Naive thymus-derived CD4-positive, alpha-beta T cell (primary cell): ENCODE results near the gene POTEH. TPM values are rescaled to one million over a fixed set of nuclear protein-coding genes. Genes with fewer than 3 reads are reported as not detected.
"Not testable (repeated sequence)": the region's sequence is repeated elsewhere in the genome, so short reads cannot be mapped to it uniquely, and the experiment has no call there.

Experiments
- ATAC-seq: fragments of 150-1000 bp; cut with Tn5 transposase; 2 replicates; pipeline ENCODE4 v1.10.0; 2021; ENCODE audit warnings: mild to moderate bottlenecking, moderate library complexity
- CTCF ChIA-PET: fragments of 350-600 bp; sonication (Branson Sonifier 250); formaldehyde crosslinking; loops from one replicate; lab custom pipeline; 2021; ENCODE audit warnings: antibody characterized with exemption; lab: Charles Lee
- POLR2A ChIA-PET: fragments of 350-600 bp; sonication (Branson Sonifier 250); formaldehyde crosslinking; loops from one replicate; lab custom pipeline; 2021; ENCODE audit warnings: antibody characterized with exemption, inconsistent platforms; lab: Charles Lee
- DNase-seq, 9 donors: peaks; one replicate each; pipeline versions ENCODE4 v3.0.0 to v3.0.0-alpha.2; 2020 to 2022; ENCODE audit warnings: mixed read lengths in 1 of 9
- H3K27ac ChIP-seq: one replicate; pipeline ENCODE4 v1.7.0; 2013; ENCODE audit warnings: mild to moderate bottlenecking, low read depth, low read length, moderate library complexity
- H3K27me3 ChIP-seq, 2 donors: one replicate each; pipeline ENCODE4 v1.7.0; 2013; ENCODE audit warnings: low read length in 2 of 2, mild to moderate bottlenecking in 2 of 2, moderate library complexity in 2 of 2; ENCODE audit not compliant: control insufficient read depth in 2 of 2, insufficient read depth in 2 of 2
- H3K36me3 ChIP-seq, 3 experiments: 1 replicate in 2 of 3; 2 replicates in 1 of 3; pipeline ENCODE4 v1.7.0; 2013; ENCODE audit warnings: low read length in 3 of 3, mild to moderate bottlenecking in 3 of 3, moderate library complexity in 1 of 3; ENCODE audit not compliant: insufficient read depth in 3 of 3, control insufficient read depth in 2 of 3
- H3K4me1 ChIP-seq, 2 donors: one replicate each; pipeline ENCODE4 v1.7.0; 2013; ENCODE audit warnings: low read length in 2 of 2, mild to moderate bottlenecking in 2 of 2, moderate library complexity in 1 of 2; ENCODE audit not compliant: control insufficient read depth in 2 of 2, insufficient read depth in 2 of 2
- H3K4me3 ChIP-seq: 2 replicates; pipeline ENCODE4 v1.7.0; 2013; ENCODE audit warnings: mild to moderate bottlenecking, low read length
- H3K9me3 ChIP-seq, 3 experiments: 1 replicate in 2 of 3; 2 replicates in 1 of 3; pipeline ENCODE4 v1.7.0; 2013; ENCODE audit warnings: low read length in 3 of 3; ENCODE audit not compliant: control insufficient read depth in 2 of 3
- H3K27ac Mint-ChIP-seq, 9 donors: one replicate each; pipeline ENCODE4 v1.8.0; 2020 to 2022; ENCODE audit warnings: mixed read lengths in 9 of 9, mild to moderate bottlenecking in 8 of 9, moderate library complexity in 5 of 9, inconsistent platforms in 2 of 9
- H3K27me3 Mint-ChIP-seq, 5 donors: one replicate each; pipeline ENCODE4 v1.8.0; 2021 to 2022; ENCODE audit warnings: mixed read lengths in 5 of 5, mild to moderate bottlenecking in 1 of 5
- H3K36me3 Mint-ChIP-seq, 5 donors: one replicate each; pipeline ENCODE4 v1.8.0; 2020 to 2022; ENCODE audit warnings: mixed read lengths in 5 of 5, mild to moderate bottlenecking in 3 of 5, inconsistent platforms in 1 of 5
- H3K4me1 Mint-ChIP-seq, 7 donors: one replicate each; pipeline ENCODE4 v1.8.0; 2020 to 2022; ENCODE audit warnings: mixed read lengths in 7 of 7, mild to moderate bottlenecking in 3 of 7, inconsistent platforms in 1 of 7
- H3K4me3 Mint-ChIP-seq, 10 donors: one replicate each; pipeline ENCODE4 v1.8.0; 2020 to 2022; ENCODE audit warnings: mild to moderate bottlenecking in 10 of 10, mixed read lengths in 10 of 10, moderate library complexity in 6 of 10, inconsistent platforms in 2 of 10
- H3K9me3 Mint-ChIP-seq, 11 donors: one replicate each; pipeline ENCODE4 v1.8.0; 2020 to 2022; ENCODE audit warnings: mixed read lengths in 11 of 11, mild to moderate bottlenecking in 4 of 11, inconsistent platforms in 1 of 11, moderate library complexity in 1 of 11
- intact Hi-C, 2 donors: fragments of 100-400 bp; cut with micrococcal nuclease; formaldehyde crosslinking; loops; one replicate each; pipeline ENCODE4 v1.15.1; 2023
- polyA plus RNA-seq, 2 donors: library from polyadenylated mRNA; unstranded; fragments of 300-500 nt; fragmentation: Illumina TruSeq; gene quantifications; one replicate each; pipeline ENCODE4 v1.2.3, GENCODE V29; 2021
- total RNA-seq, 6 experiments: library from RNA in 5 of 6; stranded (reverse) in 5 of 6; gene quantifications; 1 replicate in 5 of 6; 2 replicates in 1 of 6; pipeline ENCODE4 v1.2.3 and lab custom pipeline; 2021 to 2026

POTEH gene
- total and polyA plus RNA-seq, 7 experiments from 2014 or later: not detected

- H3K27me3 Mint-ChIP-seq, H3K9me3 Mint-ChIP-seq, H3K27ac ChIP-seq, intact Hi-C loops, POLR2A ChIA-PET, H3K36me3 Mint-ChIP-seq, CTCF ChIA-PET, H3K27ac Mint-ChIP-seq, H3K4me3 Mint-ChIP-seq, DNase-seq, H3K4me1 Mint-ChIP-seq, H3K4me3 ChIP-seq, ATAC-seq, H3K27me3 ChIP-seq, H3K36me3 ChIP-seq, H3K9me3 ChIP-seq, H3K4me1 ChIP-seq: not testable (repeated sequence)
Observed at GRCh38 chr22:15665478-15665877, 24.3 kb upstream of the POTEH start.

- not testable (repeated sequence) for H3K4me3 Mint-ChIP-seq, H3K9me3 ChIP-seq
Observed at GRCh38 chr22:15669430-15669829, 20.4 kb upstream of the POTEH start.

GRCh38 chr22:15679702-15680101, 10.1 kb upstream of the POTEH start:
- H3K4me1 Mint-ChIP-seq, H3K4me3 Mint-ChIP-seq, CTCF ChIA-PET, intact Hi-C loops, H3K9me3 ChIP-seq, H3K27me3 Mint-ChIP-seq, H3K9me3 Mint-ChIP-seq, H3K4me3 ChIP-seq, H3K27ac Mint-ChIP-seq, POLR2A ChIA-PET, H3K4me1 ChIP-seq, H3K27ac ChIP-seq, H3K27me3 ChIP-seq, H3K36me3 Mint-ChIP-seq, H3K36me3 ChIP-seq, ATAC-seq, DNase-seq: not testable (repeated sequence)

More at GRCh38 chr22:15669430-15669829, 20.4 kb upstream of the POTEH start:
- H3K36me3 ChIP-seq, H3K36me3 Mint-ChIP-seq, H3K4me3 ChIP-seq, H3K4me1 Mint-ChIP-seq, H3K9me3 Mint-ChIP-seq, ATAC-seq, DNase-seq, POLR2A ChIA-PET, H3K27ac ChIP-seq, CTCF ChIA-PET, intact Hi-C loops, H3K27ac Mint-ChIP-seq, H3K27me3 Mint-ChIP-seq, H3K27me3 ChIP-seq, H3K4me1 ChIP-seq: not testable (repeated sequence)

GRCh38 chr22:15684115-15684514, 5.7 kb upstream of the POTEH start:
- H3K27me3 ChIP-seq, H3K36me3 Mint-ChIP-seq, H3K27me3 Mint-ChIP-seq, intact Hi-C loops, H3K27ac Mint-ChIP-seq, H3K4me1 Mint-ChIP-seq, H3K27ac ChIP-seq, ATAC-seq, H3K4me3 ChIP-seq, POLR2A ChIA-PET, H3K36me3 ChIP-seq, CTCF ChIA-PET, H3K4me3 Mint-ChIP-seq, DNase-seq, H3K4me1 ChIP-seq, H3K9me3 Mint-ChIP-seq, H3K9me3 ChIP-seq: not testable (repeated sequence)

GRCh38 chr22:15684695-15685094, 5.1 kb upstream of the POTEH start:
- H3K36me3 Mint-ChIP-seq, ATAC-seq, H3K4me3 Mint-ChIP-seq, H3K9me3 Mint-ChIP-seq, H3K27me3 ChIP-seq, H3K27ac Mint-ChIP-seq, H3K4me1 ChIP-seq, CTCF ChIA-PET, intact Hi-C loops, H3K27ac ChIP-seq, H3K36me3 ChIP-seq, DNase-seq, H3K4me3 ChIP-seq, H3K27me3 Mint-ChIP-seq, H3K4me1 Mint-ChIP-seq, H3K9me3 ChIP-seq, POLR2A ChIA-PET: not testable (repeated sequence)

GRCh38 chr22:15685641-15686040, 4.2 kb upstream of the POTEH start:
- H3K36me3 ChIP-seq, H3K36me3 Mint-ChIP-seq, H3K27me3 ChIP-seq, ATAC-seq, H3K4me3 ChIP-seq, H3K27me3 Mint-ChIP-seq, H3K27ac Mint-ChIP-seq, DNase-seq, H3K9me3 Mint-ChIP-seq, H3K27ac ChIP-seq, CTCF ChIA-PET, H3K4me1 ChIP-seq, intact Hi-C loops, H3K9me3 ChIP-seq, POLR2A ChIA-PET, H3K4me1 Mint-ChIP-seq, H3K4me3 Mint-ChIP-seq: not testable (repeated sequence)

- H3K4me1 ChIP-seq, H3K9me3 Mint-ChIP-seq, H3K27ac ChIP-seq, DNase-seq, H3K27me3 ChIP-seq, H3K36me3 Mint-ChIP-seq, H3K27me3 Mint-ChIP-seq, ATAC-seq, H3K36me3 ChIP-seq, intact Hi-C loops, POLR2A ChIA-PET, H3K4me1 Mint-ChIP-seq, H3K4me3 Mint-ChIP-seq, CTCF ChIA-PET, H3K27ac Mint-ChIP-seq, H3K4me3 ChIP-seq, H3K9me3 ChIP-seq: not testable (repeated sequence)
Observed at GRCh38 chr22:15687086-15687485, 2.7 kb upstream of the POTEH start.
